Fibroblast of pulmonary artery (primary cell): ENCODE results near the gene PDXDC1.
"Not testable (repeated sequence)": the region's sequence is repeated elsewhere in the genome, so short reads cannot be mapped to it uniquely, and the experiment has no call there.

ENCODE experiments used
- DNase-seq: peaks from one replicate; pipeline ENCODE4 v3.0.0-alpha.2; 2010; ENCODE audit warnings: low read depth
- H3K4me3 ChIP-seq: replicated peaks from 2 replicates; pipeline ENCODE4 v1.5.1; 2011; ENCODE audit warnings: low read depth, mild to moderate bottlenecking, control low read depth, low read length, moderate library complexity
- CTCF ChIP-seq: IDR thresholded peaks from 2 replicates; pipeline ENCODE4 v1.5.1; 2011; ENCODE audit warnings: mild to moderate bottlenecking, control low read depth, low read length, inconsistent platforms; ENCODE audit errors: missing control alignments

PDXDC1 gene

GRCh38 chr16:15015671-15016070 is 40.8 kb downstream of the PDXDC1 start:
- H3K4me3 ChIP-seq, DNase-seq: not testable (repeated sequence)

- not testable (repeated sequence) for H3K4me3 ChIP-seq
- peak; percentile 11 for DNase-seq
Observed at GRCh38 chr16:15016354-15016753, 41.5 kb downstream of the PDXDC1 start.

GRCh38 chr16:15016951-15017580 is 42.2 kb downstream of the PDXDC1 start:
- DNase-seq, result peak; percentile 73
- H3K4me3 ChIP-seq, result not testable (repeated sequence)

- peak; percentile 3 for DNase-seq
- not testable (repeated sequence) for H3K4me3 ChIP-seq
Observed at GRCh38 chr16:15021429-15021828, 46.6 kb downstream of the PDXDC1 start.

- DNase-seq, result peak; percentile 43
- TF ChIP-seq CTCF, result peak; percentile 47
- H3K4me3 ChIP-seq, result not testable (repeated sequence)
Observed at GRCh38 chr16:15022194-15022593, 47.4 kb downstream of the PDXDC1 start.

GRCh38 chr16:15023381-15024077 is 48.7 kb downstream of the PDXDC1 start:
- not testable (repeated sequence) for DNase-seq, H3K4me3 ChIP-seq

- DNase-seq, H3K4me3 ChIP-seq: not testable (repeated sequence)
Observed at GRCh38 chr16:15024858-15025199, 50.0 kb downstream of the PDXDC1 start.

GRCh38 chr16:15025234-15025951 is 50.6 kb downstream of the PDXDC1 start:
- DNase-seq, result peak; percentile 77
- H3K4me3 ChIP-seq, result not testable (repeated sequence)

GRCh38 chr16:15027051-15027450 is 52.2 kb downstream of the PDXDC1 start:
- H3K4me3 ChIP-seq, DNase-seq: not testable (repeated sequence)

GRCh38 chr16:15027503-15028344 is 52.9 kb downstream of the PDXDC1 start:
- DNase-seq, H3K4me3 ChIP-seq: not testable (repeated sequence)

GRCh38 chr16:15028345-15028715 is 53.5 kb downstream of the PDXDC1 start:
- not testable (repeated sequence) for H3K4me3 ChIP-seq, DNase-seq

GRCh38 chr16:15028801-15029698 is 54.2 kb downstream of the PDXDC1 start:
- not testable (repeated sequence) for DNase-seq, H3K4me3 ChIP-seq

GRCh38 chr16:15029749-15030148 is 54.9 kb downstream of the PDXDC1 start:
- H3K4me3 ChIP-seq, DNase-seq: not testable (repeated sequence)
